ELF-1 (cell line): ENCODE results near the gene CHSY1.

ENCODE experiments used
- DNase-seq: peaks from one replicate; pipeline ENCODE4 v3.0.0-alpha.2; 2016; ENCODE audit warnings: low read depth, low spot score

The CHSY1 gene

DNA sequence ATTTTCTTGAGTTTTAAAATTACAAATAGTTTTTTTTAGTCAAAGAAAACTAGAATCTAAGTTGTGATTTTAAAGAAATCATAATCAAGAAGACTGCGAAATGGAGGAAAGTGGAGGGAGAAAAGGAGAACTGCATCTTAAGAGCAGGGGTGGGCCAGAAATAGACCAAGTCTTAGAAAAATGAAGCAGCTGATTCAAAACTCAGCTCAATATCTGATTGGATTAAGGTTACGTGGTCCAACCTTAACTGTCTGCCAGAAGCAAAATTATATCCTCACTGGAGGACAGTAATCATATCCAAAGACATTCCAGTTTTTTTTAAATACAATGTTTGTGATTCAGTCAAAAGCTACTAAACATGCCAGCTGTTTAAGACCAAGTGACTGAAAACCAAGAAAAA, 41.4 kb downstream of the CHSY1 start:
- DNase-seq: no peak

DNA sequence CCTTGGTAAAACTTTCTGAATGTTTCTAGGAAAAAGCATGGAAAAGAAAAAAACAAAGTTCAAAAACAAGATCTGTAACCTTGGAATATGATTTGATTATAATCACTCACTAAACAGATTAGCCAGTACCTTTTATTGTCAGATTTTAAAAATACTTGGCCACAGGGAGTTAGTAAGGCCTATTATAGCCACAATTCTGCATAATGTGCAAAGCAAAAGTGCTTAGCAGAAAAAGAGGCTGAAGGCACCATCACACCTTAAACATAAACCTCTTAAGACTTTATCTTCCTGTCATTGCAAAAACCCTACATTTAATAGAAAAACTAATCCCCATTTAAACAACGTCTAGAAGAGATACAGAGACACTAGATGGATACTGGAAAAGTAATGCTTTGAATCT, 41.8 kb downstream of the CHSY1 start:
- DNase-seq: no peak

DNA sequence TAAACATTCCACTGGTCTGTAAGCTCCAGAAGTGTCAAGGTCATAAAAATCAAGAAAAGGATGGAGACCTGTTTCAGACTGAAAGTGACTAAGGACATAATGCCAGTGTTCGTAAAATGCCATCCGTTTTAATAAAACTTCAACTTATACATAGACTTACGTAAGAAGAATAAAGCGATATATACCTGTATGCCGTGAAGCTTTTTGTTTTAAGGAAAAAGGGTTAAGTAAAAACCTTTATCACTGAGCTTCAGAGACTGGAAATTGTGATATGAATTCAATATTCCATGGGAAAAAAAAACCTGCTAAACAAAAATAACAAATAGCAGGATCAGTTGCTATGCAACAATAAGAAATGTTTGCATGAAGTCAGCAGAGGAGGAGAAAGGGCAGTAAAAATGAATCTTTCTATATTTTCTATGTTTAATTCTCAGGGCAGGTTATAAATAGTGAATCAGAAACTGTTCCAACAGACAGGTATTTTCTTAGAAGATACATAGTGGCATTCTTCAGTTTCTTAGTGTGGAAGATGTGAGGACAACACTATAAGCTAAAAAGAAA, 42.5 kb downstream of the CHSY1 start:
- DNase-seq: no peak

DNA sequence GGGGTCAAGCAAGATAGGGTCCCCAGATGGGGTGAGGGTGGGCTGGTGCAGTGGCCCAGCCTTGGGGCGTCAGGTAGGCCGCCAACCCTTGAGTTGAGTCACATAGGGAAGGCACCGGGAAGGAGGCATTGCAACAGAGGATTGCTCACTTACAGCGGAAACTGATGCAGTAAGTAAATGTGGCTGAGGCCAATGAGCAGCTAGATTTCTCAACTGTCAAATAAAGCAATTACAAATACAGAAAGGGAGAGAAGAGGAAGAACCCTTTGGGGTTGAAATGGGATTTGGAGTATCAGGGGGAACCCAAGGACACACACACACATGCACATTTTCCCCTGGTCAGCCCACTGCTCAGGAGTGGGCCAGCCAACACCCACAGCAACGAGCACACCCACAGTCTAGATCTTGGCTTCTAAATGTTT, 44.0 kb downstream of the CHSY1 start:
- DNase-seq: no peak

DNA sequence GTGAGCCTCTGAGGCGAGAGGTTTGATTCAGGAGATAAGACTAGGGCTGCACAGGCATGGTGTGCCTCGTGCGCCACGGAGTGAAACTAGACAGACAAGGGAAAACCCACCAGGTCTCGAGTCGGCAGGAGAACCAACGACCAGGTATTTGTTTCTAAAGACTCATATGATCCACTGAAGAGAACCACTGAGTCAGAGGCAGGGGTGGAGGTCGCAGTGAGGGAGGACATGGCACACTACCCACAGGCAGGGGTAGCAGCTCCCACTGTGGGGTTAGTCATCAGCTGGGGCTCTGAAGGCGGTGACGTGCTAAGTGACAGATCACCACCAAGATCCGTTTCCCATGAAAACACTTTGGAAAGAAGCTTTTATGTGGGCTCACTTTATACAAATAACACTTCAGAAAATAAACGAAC, 45.7 kb downstream of the CHSY1 start:
- no peak for DNase-seq

DNA sequence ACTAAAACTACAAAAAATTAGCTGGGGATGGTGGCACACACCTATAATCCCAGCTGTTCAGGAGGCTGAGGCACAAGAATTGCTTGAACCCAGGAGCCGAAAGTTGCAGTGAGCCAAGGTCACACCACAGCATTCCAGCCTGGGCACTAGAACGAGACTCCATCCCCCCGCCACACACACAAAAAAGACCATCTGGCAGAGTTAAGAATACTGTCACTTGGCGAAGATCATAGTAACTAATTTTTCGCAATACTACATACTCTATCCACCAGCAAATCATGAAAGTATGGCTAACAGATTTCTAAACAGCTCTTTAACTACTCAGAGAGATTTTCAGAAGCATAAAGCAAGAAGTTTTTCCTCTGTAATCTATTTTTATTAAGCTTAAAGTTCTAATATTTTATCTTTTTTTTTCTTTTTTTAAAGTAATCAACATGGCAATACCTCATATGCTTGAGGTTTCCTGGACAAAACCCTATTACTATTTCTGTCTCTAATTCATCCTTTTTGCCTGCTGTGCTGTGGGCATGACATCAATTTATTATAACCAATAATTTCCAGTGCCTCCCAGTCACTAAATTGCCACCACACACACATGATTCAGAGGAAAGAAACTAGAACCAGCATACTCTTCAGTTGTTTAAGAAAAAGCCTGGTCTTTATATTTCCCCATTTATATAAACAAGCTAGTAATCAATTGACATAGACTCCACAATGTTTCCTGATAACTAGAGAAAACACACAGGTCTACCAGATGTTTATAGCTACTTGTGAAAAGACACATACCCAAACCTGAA, 46.9 kb downstream of the CHSY1 start:
- DNase-seq: no peak

DNA sequence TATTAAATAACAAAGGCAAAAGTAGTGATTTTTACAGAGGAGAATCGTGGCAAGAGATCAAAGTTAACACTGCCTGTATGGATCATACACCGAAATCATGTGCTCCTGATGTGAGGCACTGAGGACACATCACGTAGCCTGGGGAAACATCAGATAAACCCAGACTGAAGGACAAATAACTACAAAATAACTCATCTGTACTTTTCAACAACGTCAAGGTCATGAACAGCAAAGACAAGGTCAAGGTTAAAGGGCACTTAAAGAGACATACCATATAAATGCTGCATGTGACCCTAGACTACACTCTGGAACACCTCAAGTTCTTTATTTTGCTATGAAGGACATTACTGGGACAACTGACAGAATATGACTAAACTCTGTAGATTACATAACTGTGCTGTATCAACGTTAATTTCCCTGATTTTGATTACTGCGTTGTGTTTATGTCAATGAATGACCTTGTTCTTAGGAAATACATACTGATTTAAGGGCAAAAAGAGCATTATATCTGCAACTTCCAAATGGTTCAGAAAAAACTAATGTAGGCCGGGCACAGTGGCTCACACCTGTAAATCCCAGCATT, 48.1 kb downstream of the CHSY1 start:
- no peak for DNase-seq

DNA sequence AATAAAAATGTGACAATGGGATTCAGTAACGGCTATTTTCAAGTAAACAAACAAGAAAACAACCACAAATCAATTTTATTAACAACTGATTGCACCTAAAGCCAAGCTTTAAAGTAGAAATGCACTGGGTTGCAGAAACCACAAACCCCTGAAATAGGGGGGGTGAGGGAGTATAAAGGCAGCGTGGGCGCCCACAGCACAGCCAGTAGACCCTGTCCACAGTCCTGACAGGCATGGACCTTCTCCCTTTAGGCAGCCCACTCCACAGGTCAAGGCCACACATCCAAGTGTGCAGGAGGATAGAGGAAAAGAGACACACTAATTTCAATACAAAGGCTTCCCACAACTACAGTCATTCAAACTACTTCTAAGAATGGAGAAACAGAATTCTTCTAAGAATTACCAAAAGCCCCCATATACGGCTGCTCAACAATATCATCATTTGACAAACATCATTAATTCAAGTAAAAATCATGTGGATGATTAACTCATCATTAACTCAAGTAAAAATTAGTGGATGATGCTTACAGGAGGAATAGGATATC, 48.7 kb downstream of the CHSY1 start:
- no peak for DNase-seq

DNA sequence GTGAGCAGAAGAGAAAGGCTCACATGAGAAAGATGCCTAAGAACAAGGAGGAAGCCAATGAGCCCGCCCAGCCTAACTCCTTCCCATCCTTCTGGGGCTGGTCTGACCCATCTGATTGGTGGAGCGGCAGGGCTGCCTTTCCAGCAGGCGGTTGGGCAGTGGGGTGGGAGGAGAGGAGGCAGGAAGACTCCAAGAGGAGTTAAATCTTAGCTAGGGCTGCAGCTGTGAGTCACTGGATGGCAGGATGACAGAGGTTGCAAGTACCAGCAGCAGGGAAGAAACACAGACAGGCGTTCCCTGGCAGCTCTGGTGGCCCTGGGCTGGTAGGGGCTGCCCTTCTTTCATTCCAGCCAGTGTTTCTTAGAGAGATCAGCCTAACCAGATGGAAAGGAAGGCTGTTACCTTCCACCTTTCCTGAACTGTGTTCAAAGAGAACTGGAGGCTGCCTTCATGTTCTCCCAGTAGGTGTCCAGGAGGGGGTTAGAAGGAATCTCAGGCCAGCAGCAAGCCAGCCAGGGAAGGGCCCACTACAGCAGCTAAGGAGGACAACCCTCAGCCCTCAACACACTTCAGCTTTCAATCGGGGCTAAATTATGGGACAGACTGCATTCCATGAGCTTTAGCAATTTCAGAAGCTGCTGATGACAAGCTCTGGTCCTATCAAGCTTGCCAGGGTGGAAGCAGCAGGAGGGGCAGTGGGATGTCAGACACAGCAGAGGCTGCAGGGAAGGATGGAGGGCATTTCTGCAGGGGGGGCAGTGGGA, 50.3 kb downstream of the CHSY1 start:
- peak; percentile 89 for DNase-seq

DNA sequence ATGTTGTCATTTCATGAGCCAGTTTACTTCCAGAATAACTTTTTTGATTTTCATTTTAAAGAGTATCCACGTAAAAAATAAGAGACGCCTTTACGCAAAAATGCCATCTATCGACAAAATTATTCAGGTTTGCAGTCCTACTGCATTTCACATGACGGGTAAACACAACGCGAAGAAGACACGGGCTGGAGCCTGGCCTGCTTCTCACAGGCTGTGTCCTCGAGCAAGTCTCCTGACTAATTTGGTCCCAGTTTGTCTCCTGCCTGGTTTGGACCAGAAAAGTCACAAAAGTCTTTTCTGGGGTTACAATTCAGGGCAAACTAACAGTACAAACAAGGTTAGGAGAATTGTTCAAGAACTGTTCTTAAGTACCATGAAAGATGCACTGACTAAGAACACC, 51.7 kb downstream of the CHSY1 start:
- no peak for DNase-seq

DNA sequence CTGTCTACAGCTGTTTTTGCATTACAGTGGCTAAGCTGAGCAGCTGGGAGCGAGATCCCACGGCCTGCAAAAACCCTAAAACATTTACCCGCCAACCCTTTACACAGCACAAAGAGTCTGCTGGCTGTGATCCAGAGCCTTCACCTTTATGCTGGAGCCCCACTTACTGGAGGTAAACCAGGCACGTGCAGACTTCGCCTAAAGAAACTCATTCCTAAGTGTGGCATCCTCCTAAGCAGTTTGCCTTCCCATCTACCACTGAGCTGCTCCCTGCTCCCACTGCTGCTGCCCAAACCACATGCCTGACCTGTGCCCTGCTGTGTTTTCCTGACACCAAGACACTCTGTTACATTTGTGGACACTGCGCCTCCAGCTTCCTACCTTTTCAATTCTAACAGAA, 53.0 kb downstream of the CHSY1 start:
- DNase-seq: no peak

DNA sequence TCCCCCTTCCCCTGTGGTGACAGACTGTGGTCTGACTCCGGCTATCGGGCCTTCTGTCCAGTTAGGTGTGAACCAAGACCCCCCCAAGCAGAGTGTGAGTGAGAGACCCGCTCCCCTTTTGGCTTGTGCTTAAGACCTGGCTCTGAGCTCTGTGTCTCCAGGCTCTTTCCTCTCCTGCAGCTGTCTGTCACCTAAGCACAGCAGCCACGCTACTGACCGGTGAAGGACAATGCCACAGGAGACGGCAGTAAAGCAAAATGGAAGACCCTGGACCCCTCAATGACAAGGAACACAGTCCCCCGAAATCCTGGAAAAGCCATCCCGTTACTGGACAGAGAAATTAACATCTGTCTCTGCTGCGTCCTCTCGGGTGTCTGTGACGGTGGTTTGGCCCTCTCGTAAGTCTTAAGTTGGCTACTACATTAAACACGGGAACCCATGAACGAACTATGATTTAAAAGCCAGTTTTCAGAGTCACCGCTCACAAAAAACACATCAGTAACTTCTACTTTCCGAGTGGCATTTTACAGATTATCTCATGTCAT, 53.7 kb downstream of the CHSY1 start:
- DNase-seq: no peak

DNA sequence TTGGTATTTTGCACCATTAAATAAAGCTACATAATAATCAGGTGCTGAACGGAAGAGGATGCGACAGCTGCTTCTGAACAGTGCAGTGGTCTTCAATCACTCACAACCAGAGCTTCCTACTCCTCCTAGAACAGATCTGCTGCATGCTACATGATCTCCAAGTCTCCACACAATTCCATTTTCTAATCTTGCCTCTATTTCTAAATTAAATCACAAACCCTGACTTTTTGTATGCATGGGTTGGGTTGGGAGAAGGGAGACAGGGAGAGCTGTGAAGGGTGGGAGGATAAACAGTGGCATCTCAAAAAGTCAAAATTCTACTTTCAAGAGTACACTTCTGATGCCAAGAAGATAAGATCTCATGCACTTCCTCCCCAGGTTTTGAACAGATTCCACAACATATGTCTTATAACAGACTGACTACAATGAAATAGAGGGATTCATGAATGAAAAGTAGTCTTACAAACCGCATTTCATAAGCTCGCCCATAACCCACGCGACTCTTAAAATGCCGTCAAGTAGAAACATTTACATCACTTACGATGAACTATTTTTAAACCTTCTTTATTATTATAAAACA, 57.2 kb downstream of the CHSY1 start:
- no peak for DNase-seq

DNA sequence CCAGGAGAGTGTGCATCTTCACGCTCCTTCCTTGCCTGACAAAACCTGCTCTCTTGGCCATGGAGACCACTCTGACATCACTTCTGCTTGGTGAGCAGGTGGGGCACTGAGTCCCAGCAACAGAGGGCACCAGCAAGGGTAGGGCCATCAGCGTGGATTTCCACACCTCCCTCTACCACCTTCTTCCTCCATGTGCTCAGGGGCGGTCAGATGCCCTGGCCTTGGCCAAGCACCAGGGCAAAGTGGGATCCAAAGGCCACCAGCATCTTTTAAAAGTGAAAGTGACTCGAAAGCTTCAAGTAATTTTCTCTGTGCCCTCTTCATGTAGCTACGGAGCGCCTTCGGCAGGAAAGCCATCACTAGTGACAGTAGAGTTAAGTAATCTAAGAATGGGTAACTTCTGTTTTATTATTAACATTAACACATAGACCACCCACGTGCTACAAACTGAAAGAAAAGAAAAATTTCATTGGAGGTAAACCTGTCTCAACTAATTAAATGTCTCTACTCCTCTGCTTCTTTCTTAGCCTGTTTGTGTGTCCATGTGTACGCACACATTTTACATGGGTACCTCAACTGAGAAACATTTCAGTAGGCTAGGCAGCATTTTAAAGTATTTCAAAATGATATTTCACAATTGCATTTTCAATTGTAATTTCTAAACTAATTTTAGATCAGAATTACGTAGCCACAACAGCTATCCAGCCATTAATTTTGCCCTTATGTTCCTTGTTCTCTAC, 57.9 kb downstream of the CHSY1 start:
- no peak for DNase-seq

DNA sequence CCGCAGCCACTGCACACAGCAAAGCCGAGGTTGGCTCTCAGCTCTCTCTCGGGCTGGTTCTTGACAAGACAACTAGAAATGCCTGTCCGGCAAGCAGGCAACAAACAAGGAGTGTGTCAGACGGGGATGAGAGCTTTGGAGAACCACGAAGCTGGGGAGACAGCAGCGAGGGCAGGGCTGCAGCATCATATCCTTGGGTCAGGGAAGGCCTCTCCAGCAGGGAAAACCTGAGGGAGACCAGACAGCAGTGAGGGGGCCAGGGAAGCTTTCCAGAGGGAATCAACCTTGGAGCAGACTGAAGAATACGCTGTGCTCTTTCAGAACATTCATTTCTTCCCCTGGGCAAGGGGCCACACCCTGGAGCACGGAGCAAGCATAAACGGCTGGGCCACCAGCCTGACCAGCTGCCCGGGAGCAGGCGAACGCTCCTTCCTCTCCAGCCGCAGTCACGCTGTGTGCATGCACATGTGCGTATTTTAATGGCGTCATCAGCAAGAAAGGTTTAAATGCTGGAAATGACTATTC, 58.7 kb downstream of the CHSY1 start:
- DNase-seq: no peak

DNA sequence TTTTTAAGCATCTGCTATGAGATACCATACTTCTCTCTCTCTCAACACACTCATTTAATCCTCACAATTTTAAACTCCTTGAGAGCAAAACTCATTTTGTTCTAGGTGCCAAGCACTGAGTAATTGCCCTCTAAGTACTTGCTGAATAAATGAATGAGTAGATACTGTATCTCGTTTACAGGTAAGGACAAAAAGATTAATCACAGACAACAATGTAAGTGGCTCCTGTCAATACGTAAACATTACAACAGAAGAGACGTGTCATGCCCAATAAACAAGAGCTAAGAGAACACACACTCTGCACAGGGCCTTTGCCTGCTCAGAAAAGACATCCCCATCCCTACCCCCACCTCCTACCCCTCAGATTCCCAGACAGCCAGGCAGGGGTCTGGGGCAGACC, 59.8 kb downstream of the CHSY1 start:
- DNase-seq: no peak

DNA sequence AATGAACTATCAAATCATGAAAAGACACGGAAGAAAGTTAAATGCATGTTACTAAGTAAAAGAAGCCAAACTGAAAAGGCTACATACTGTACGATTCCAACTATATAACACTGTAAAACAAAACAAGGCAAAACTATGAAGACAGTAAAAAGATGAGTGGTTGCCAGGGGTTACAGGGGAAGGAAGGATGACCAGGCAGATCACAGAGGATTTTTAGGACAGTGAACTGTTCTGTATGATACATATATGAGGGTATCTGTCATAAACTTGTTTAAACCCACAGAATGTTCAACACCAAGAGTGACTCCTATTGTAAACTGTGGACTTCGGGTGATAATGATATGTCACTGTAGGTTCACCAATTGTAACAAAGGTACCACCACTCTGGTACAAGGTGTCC, 60.6 kb downstream of the CHSY1 start:
- DNase-seq: no peak

DNA sequence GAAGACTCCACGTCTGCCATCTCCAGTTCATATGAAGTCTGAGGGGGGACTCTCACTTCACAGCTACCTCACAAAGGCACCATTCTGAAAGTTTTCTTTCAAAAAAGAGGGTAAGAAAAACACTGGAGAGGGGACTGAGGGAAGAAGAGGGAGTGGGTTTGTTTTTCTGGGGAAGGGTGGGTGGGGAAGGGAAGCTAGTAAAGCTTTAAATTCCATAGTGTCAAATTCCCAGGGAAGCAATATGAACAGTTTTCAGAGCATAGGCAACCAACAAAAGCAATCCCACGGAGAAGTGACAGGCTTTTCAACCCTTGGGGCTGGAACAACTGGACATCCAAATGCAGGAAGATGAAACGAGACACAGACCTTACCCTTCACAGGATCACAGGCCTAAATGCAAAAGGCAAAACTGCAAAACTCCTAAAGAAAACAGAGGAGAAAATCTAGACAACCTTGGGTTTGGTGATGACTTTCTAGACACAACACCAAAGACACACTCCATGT, 61.7 kb downstream of the CHSY1 start:
- no peak for DNase-seq

DNA sequence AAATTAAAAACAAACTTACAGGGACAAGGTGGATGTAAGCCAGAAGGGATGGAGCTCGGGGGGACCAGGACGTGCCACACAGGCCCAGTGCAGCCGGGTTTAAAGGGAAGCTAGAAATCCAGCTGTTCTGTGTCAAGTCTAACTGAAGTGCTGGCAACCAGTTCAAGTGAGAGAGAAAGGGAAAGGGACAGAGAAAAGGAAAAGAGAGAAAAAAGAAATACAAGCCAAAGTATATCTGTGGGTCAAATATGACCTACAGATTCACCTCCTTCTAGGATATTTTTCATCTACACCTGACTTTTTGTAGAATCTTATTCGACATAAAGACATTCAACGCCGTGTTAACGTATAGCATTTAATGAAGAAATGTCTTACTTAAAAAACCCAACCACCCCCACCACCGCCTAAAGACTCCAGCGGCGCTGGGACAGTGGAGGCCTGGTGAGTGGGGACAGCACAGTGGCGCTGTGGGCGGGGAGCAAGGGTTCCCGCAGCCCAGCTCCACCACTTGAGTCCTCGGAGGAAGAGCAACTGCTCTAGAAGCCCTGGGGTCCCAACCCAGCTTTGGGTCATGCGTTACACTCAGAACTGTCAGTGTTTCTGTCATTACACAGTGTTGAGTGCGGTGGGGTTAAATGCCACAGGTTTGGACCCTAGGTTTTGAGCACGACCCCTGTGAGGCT, 62.3 kb downstream of the CHSY1 start:
- no peak for DNase-seq
